GM12878 (cell line): Measurements from ENCODE around the gene GPR63. TPM values are rescaled to one million over a fixed set of nuclear protein-coding genes. Genes with fewer than 3 reads are reported as not detected.

Experiments used
- ATAC-seq: fragments of 200-7000 bp; cut with Tn5 transposase; 3 replicates; pipeline ENCODE4 v1.9.1; 2020; ENCODE audit warnings: mild to moderate bottlenecking, moderate library complexity
- BruUV-seq: library from RNA; stranded (reverse); fragments of 400-500 nt; replicated peaks from 2 replicates; lab custom pipeline; 2021; lab: Mats Ljungman, UMichigan
- CTCF ChIA-PET: fragments of 300-600 bp; sonication (Branson Sonifier 250); formaldehyde crosslinking; extraction: SDS; loops from one replicate; lab custom pipeline; 2021; ENCODE audit warnings: inconsistent platforms; lab: Yijun Ruan, JAX
- POLR2A ChIA-PET: fragments of 350-600 bp; formaldehyde crosslinking; extraction: SDS; loops from one replicate; lab custom pipeline; 2021; ENCODE audit warnings: inconsistent platforms; lab: Charles Lee
- RAD21 ChIA-PET: fragments of 300-600 bp; sonication (Branson Sonifier 250); formaldehyde crosslinking; loops from one replicate; lab custom pipeline; 2023; ENCODE audit warnings: antibody characterized with exemption; ENCODE audit not compliant: unreplicated experiment; lab: Charles Lee
- SMC1A ChIA-PET: fragments of 300-600 bp; sonication (Branson Sonifier 250); formaldehyde crosslinking; loops from one replicate; lab custom pipeline; 2023; ENCODE audit not compliant: unreplicated experiment, uncharacterized antibody; lab: Charles Lee
- DNase-seq: peaks from one replicate; pipeline ENCODE4 v3.0.0-alpha.2; 2011; ENCODE audit warnings: low read depth, low spot score
- FAIRE-seq: peaks from 3 replicates; lab custom pipeline; 2011; peaks lifted over from hg19 to GRCh38; lab: Jason Lieb, UNC
- H2AFZ ChIP-seq: 2 replicates; pipeline ENCODE4 v1.6.0; 2011; ENCODE audit warnings: low read depth, low read length, control low read depth; ENCODE audit not compliant: control insufficient read depth
- H3K27ac ChIP-seq: 2 replicates; pipeline ENCODE4 v1.5.1; 2011; ENCODE audit warnings: control low read depth; ENCODE audit not compliant: control insufficient read depth, insufficient read depth
- H3K27me3 ChIP-seq, 2 experiments: replicated peaks in 1 of 2; 2 replicates each; pipeline versions ENCODE4 v1.6.0 to v1.6.1; 2011; ENCODE audit warnings: low read length in 1 of 2; ENCODE audit not compliant: control insufficient read depth in 2 of 2, insufficient read depth in 2 of 2
- H3K36me3 ChIP-seq, 2 experiments: 2 replicates each; pipeline ENCODE4 v1.5.1; 2011; ENCODE audit warnings: low read length in 1 of 2; ENCODE audit not compliant: control insufficient read depth in 2 of 2, insufficient read depth in 2 of 2
- H3K4me1 ChIP-seq: 2 replicates; pipeline ENCODE4 v1.6.1; 2011; ENCODE audit warnings: mild to moderate bottlenecking, low read length, moderate library complexity, mixed read lengths; ENCODE audit not compliant: control insufficient read depth, insufficient read depth
- H3K4me2 ChIP-seq: 2 replicates; pipeline ENCODE4 v1.6.0; 2011; ENCODE audit warnings: control low read depth; ENCODE audit not compliant: control insufficient read depth, insufficient read depth
- H3K4me3 ChIP-seq: fragments of 200-600 bp; sonication (generic); 2 replicates; pipeline ENCODE4 v1.5.1; 2016
- H3K79me2 ChIP-seq: 2 replicates; pipeline ENCODE4 v1.6.0; 2011; ENCODE audit warnings: low read length; ENCODE audit not compliant: control insufficient read depth, insufficient read depth
- H3K9ac ChIP-seq: 2 replicates; pipeline ENCODE4 v1.8.0; 2011; ENCODE audit warnings: low read length, control low read depth, mixed read lengths; ENCODE audit not compliant: control insufficient read depth, insufficient read depth
- H3K9me3 ChIP-seq: replicated peaks from 3 replicates; pipeline ENCODE4 v1.5.1; 2011; ENCODE audit warnings: mild to moderate bottlenecking, low read length; ENCODE audit not compliant: control insufficient read depth, insufficient read depth
- H4K20me1 ChIP-seq: 2 replicates; pipeline ENCODE4 v1.6.0; 2011; ENCODE audit not compliant: control insufficient read depth, insufficient read depth
- BRCA1 ChIP-seq: IDR thresholded peaks from 2 replicates; pipeline ENCODE4 v1.6.1; 2011; ENCODE audit warnings: low read depth, low read length, improper control_type of control experiment
- KAT2A ChIP-seq: conservative IDR thresholded peaks from 2 replicates; pipeline ENCODE4 v1.6.1; 2011; ENCODE audit warnings: low read depth, low read length; ENCODE audit not compliant: control insufficient read depth
- MYB ChIP-seq: fragments of 150-350 bp; IDR thresholded peaks from 2 replicates; pipeline ENCODE4 v1.6.1; 2014; ENCODE audit warnings: mild to moderate bottlenecking, low read depth, low read length, borderline replicate concordance
- POLR2A ChIP-seq: IDR thresholded peaks from 2 replicates; pipeline ENCODE4 v1.6.1; 2011; ENCODE audit warnings: low read depth, mild to moderate bottlenecking, low read length
- RAD21 ChIP-seq: IDR thresholded peaks from 2 replicates; pipeline ENCODE4 v1.6.1; 2011; ENCODE audit warnings: mild to moderate bottlenecking, low read depth, low read length, moderate library complexity; ENCODE audit not compliant: insufficient read depth
- RAD51 ChIP-seq: fragments of 450-650 bp; IDR thresholded peaks from 2 replicates; pipeline ENCODE4 v1.6.1; 2016; ENCODE audit warnings: moderate library complexity, mild to moderate bottlenecking, inconsistent platforms
- RELA ChIP-seq: fragments of 450-650 bp; IDR thresholded peaks from 2 replicates; pipeline ENCODE4 v1.8.0; 2014; ENCODE audit warnings: borderline replicate concordance; ENCODE audit not compliant: partially characterized antibody
- SMAD1 ChIP-seq: fragments of 450-650 bp; IDR thresholded peaks from 2 replicates; pipeline ENCODE4 v1.6.1; 2018; ENCODE audit warnings: mild to moderate bottlenecking, low read depth; ENCODE audit not compliant: partially characterized antibody
- SREBF2 ChIP-seq: IDR thresholded peaks from 2 replicates; pipeline ENCODE4 v1.6.1; 2012; ENCODE audit warnings: mild to moderate bottlenecking, low read length
- TAF1 ChIP-seq: IDR thresholded peaks from 2 replicates; pipeline ENCODE4 v1.6.1; 2011; ENCODE audit warnings: mild to moderate bottlenecking, low read depth, low read length, borderline replicate concordance
- TBL1XR1 ChIP-seq: IDR thresholded peaks from 2 replicates; pipeline ENCODE4 v1.6.1; 2012; ENCODE audit warnings: low read depth, low read length, improper control_type of control experiment
- TCF12 ChIP-seq: IDR thresholded peaks from 2 replicates; pipeline ENCODE4 v1.6.1; 2011; ENCODE audit warnings: low read depth, mild to moderate bottlenecking, low read length
- USF2 ChIP-seq: IDR thresholded peaks from 2 replicates; pipeline ENCODE4 v1.6.1; 2011; ENCODE audit warnings: low read depth, low read length, improper control_type of control experiment, borderline replicate concordance
- ZNF217 ChIP-seq: fragments of 450-650 bp; IDR thresholded peaks from 2 replicates; pipeline ENCODE4 v1.6.1; 2017; ENCODE audit warnings: antibody characterized with exemption, mild to moderate bottlenecking
- WGBS: methylation state at CpG from one replicate; pipeline ENCODE4 v1.1.6; 2016; ENCODE audit warnings: low lambda C conversion rate; ENCODE audit not compliant: insufficient replicate concordance, insufficient coverage; ENCODE audit errors: missing lambda C conversion rate; 5-methylcytosine and 5-hydroxymethylcytosine counted together
- in situ Hi-C: fragments of 300-500 bp; cut with MboI; formaldehyde crosslinking; loops from 9 replicates; pipeline ENCODE4 v1.14.3; 2018; ENCODE audit warnings: mixed read lengths
- intact Hi-C: fragments of 100-400 bp; cut with micrococcal nuclease; formaldehyde crosslinking; loops from one replicate; pipeline ENCODE4 v1.14.2; 2022; ENCODE audit not compliant: unreplicated experiment
- polyA plus RNA-seq, 11 experiments: library from polyadenylated mRNA; depleted of rRNA in 4 of 11; unstranded in 6 of 11; stranded (reverse) in 5 of 11; fragments of >200 nt; fragmentation: Nextera tagmentation in 4 of 11; fragmentation: Illumina TruSeq in 1 of 11; extraction: Ambion mirVana in 4 of 11; extraction: Trizol in 1 of 11; gene quantifications; 1 replicate in 1 of 11; 2 replicates in 10 of 11; pipeline versions ENCODE4 v1.2.1 to v1.2.3, GENCODE V29; 2011 to 2016; ENCODE audit warnings: inconsistent platforms in 2 of 11, missing spikeins in 2 of 11, low read depth in 1 of 11
- total RNA-seq, 4 experiments: library from RNA; depleted of rRNA in 3 of 4; stranded (reverse); fragments of >200 nt in 3 of 4; fragmentation: Illumina TruSeq in 1 of 4; extraction: Trizol in 1 of 4; gene quantifications; 2 replicates each; pipeline versions ENCODE4 v1.2.1 to v1.2.3, GENCODE V29; 2013 to 2021

Gene GPR63
- total and polyA plus RNA-seq, 10 of the 15 experiments (the other 5 are each of a cell fraction or from before 2014, with no cell fraction given): 1.6 to 6.6 (median 3.5) TPM

DNA sequence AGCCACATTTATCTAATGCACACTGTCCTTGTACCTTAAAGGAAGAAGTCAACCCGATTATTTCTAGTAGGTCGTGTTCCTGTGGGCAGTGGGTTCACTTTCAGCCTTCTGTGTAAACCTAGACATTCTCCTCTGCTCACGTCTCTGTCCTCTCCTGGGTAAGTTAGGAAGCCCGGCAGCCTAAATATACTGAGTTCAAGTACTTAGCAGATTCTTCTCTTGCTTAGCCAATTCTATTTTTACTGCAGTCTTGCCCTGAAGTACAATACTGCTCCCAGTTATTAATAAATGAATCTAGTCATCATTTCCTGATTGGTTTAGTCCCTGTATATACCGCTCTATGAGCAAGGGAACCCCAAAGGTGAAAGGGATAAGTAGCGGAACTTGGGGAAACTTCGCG is 14.6 kb upstream of the GPR63 start:
- no peak overlapping the region for H3K4me2 ChIP-seq
- no peak for TF ChIP-seq SMAD1
- TF ChIP-seq SREBF2: no peak
- TF ChIP-seq MYB: no peak
- no peak for TF ChIP-seq BRCA1
- TF ChIP-seq RAD21: no peak
- no peak for TF ChIP-seq RELA
- TF ChIP-seq TAF1: no peak
- TF ChIP-seq TBL1XR1: no peak
- no peak for TF ChIP-seq ZNF217
- no peak for TF ChIP-seq POLR2A
- no peak for DNase-seq
- FAIRE-seq: no peak
- no peaks in the 10 kb centered on the region for H3K27me3 ChIP-seq
- H3K4me3 ChIP-seq: no peak overlapping the region
- intact Hi-C loops (no loop called here), in situ Hi-C loops (no loop called here)
- no peak for ATAC-seq
- CTCF ChIA-PET: no interaction called here
- SMC1A ChIA-PET: no interaction called here
- no peaks in the 10 kb centered on the region for H3K36me3 ChIP-seq
- H3K9me3 ChIP-seq: no peaks in the 10 kb centered on the region
- H3K27ac ChIP-seq: no peak overlapping the region
- POLR2A ChIA-PET: no interaction called here
- RAD21 ChIA-PET: no interaction called here
- no peak overlapping the region for H2AFZ ChIP-seq
- H4K20me1 ChIP-seq: no peaks in the 10 kb centered on the region
- H3K79me2 ChIP-seq: no peaks in the 10 kb centered on the region
- no peaks in the 10 kb centered on the region for H3K4me1 ChIP-seq
- WGBS: 64% methylated on average over 8 of the region's 8 CpGs
- no peak overlapping the region for H3K9ac ChIP-seq
- BruUV-seq: no TSS peak

GRCh38 chr6:96849615-96850014 is 12.3 kb upstream of the GPR63 start:
- FAIRE-seq: no peak
- Histone ChIP-seq H3K4me3 (no peak overlapping the region), H3K36me3 (no peaks in the 10 kb centered on the region), H3K4me2 (no peak overlapping the region), H3K27ac (no peak overlapping the region), H3K79me2 (no peaks in the 10 kb centered on the region), H3K9me3 (0 out of 3 replicates have a peak, but pooled peaks cover 1% of the 10 kb centered on the region), H3K27me3 (no peaks in the 10 kb centered on the region), H3K9ac (no peak overlapping the region), H4K20me1 (no peaks in the 10 kb centered on the region), H2AFZ (no peak overlapping the region), H3K4me1 (no peaks in the 10 kb centered on the region)
- TF ChIP-seq TCF12: no peak
- no peak for TF ChIP-seq SMAD1
- TF ChIP-seq KAT2A: no peak
- TF ChIP-seq USF2: no peak
- no peak for TF ChIP-seq RAD51
- DNase-seq: no peak
- RAD21 ChIA-PET: no interaction called here
- POLR2A ChIA-PET: interaction anchor here (0.6 to 0.9 kb wide), 2 partner anchors 78 to 985 kb away, joined by 3 to 4 read pairs; no protein-coding TSS in a partner anchor
- no TSS peak for BruUV-seq
- WGBS: 15% methylated on average over 2 of the region's 2 CpGs
- SMC1A ChIA-PET: interaction anchor here (0.9 kb wide), 1 partner anchor 36 kb away, joined by 3 read pairs; no protein-coding TSS in a partner anchor
- in situ Hi-C loops: no loop called here
- intact Hi-C loops: no loop called here
- CTCF ChIA-PET: interaction anchor here (0.7 kb wide), 1 partner anchor 14 kb away, joined by 3 read pairs; no protein-coding TSS in a partner anchor
- no peak for ATAC-seq
